Chondrocyte (in vitro differentiated cells): ENCODE data around the gene MVK. TPM values are rescaled to one million over a fixed set of nuclear protein-coding genes. Genes with fewer than 3 reads are reported as not detected.
A peak's percentile ranks its signal among the peaks of the same experiment; 100 is the strongest.

Source experiments
- DNase-seq: peaks from one replicate; pipeline ENCODE4 v3.0.0; 2021; ENCODE audit warnings: mixed read lengths, low spot score
- H3K27ac Mint-ChIP-seq: one replicate; pipeline ENCODE4 v1.8.0; 2021; ENCODE audit warnings: mild to moderate bottlenecking, moderate library complexity, mixed read lengths; ENCODE audit not compliant: unreplicated experiment
- H3K27me3 Mint-ChIP-seq: 2 replicates; pipeline ENCODE4 v1.8.0; 2021; ENCODE audit warnings: low read depth, mixed read lengths
- H3K36me3 Mint-ChIP-seq: 2 replicates; pipeline ENCODE4 v1.8.0; 2021; ENCODE audit warnings: low read depth, mixed read lengths
- H3K4me1 Mint-ChIP-seq: 2 replicates; pipeline ENCODE4 v1.8.0; 2021; ENCODE audit warnings: low read depth, mild to moderate bottlenecking, mixed read lengths
- H3K4me3 Mint-ChIP-seq: one replicate; pipeline ENCODE4 v1.8.0; 2021; ENCODE audit warnings: mild to moderate bottlenecking, moderate library complexity, mixed read lengths; ENCODE audit not compliant: unreplicated experiment
- H3K9me3 Mint-ChIP-seq: 2 replicates; pipeline ENCODE4 v1.8.0; 2021; ENCODE audit warnings: low read depth, mixed read lengths
- CTCF ChIP-seq: fragments of 200-600 bp; sonication (generic); IDR thresholded peaks from 2 replicates; pipeline ENCODE4 v1.5.0; 2021; ENCODE audit warnings: antibody characterized with exemption, mild to moderate bottlenecking, moderate library complexity
- long read RNA-seq: library from polyadenylated mRNA; stranded (forward); transcript quantifications from one replicate; pipeline ENCODE4 v2.0.0, GENCODE V29; 2021
- total RNA-seq: library from RNA; stranded (reverse); gene quantifications from 3 replicates; pipeline ENCODE4 v1.2.1, GENCODE V29; 2021

The MVK gene
- total RNA-seq, result 11.7 to 14.1 TPM (median 13.7 TPM) in 3 replicates
- long read RNA-seq, transcript MVK-201 (11 exons, 1,956 nt), result major isoform, 19 of 31 reads
- long read RNA-seq, partial matches to known transcripts, result 1 of 31 reads
- long read RNA-seq, other reads (novel, unspliced or antisense), result 6 of 31 reads

- H3K36me3 Mint-ChIP-seq, result peaks cover 10% of the 10 kb centered on the region
- no peak for TF ChIP-seq CTCF
- H3K4me3 Mint-ChIP-seq, result peak within 1 kb of the TSS; percentile 83
- no peaks in the 10 kb centered on the region for H3K9me3 Mint-ChIP-seq
- DNase-seq, result peak; percentile 99
- H3K27me3 Mint-ChIP-seq, result no peaks in the 10 kb centered on the region
- H3K27ac Mint-ChIP-seq, result peak within 1 kb of the TSS; percentile 79
- peaks cover 22% of the 10 kb centered on the region for H3K4me1 Mint-ChIP-seq
Measured at GRCh38 chr12:109573029-109573913, at the start of gene MVK, which contains the start of gene MMAB. TSS of gene MVK (plus strand) at chr12:109573794. CDS start at chr12:109574823, 1,029 bp downstream. TSS of gene MMAB (minus strand) at chr12:109573504. CDS start at chr12:109573480, 24 bp downstream.

GRCh38 chr12:109524466-109525278, 48.9 kb upstream of the MVK start:
- DNase-seq, result no peak
- Mint-ChIP-seq H3K36me3 (peaks cover 29% of the 10 kb centered on the region), H3K27ac (no peak overlapping the region), H3K4me3 (no peak overlapping the region), H3K27me3 (no peaks in the 10 kb centered on the region), H3K9me3 (no peaks in the 10 kb centered on the region), H3K4me1 (peaks cover 1% of the 10 kb centered on the region)
- no peak for TF ChIP-seq CTCF

GRCh38 chr12:109525279-109525585, 48.4 kb upstream of the MVK start:
- no peak for TF ChIP-seq CTCF
- Mint-ChIP-seq H3K4me1 (no peaks in the 10 kb centered on the region), H3K27me3 (no peaks in the 10 kb centered on the region), H3K36me3 (peaks cover 31% of the 10 kb centered on the region), H3K27ac (no peak overlapping the region), H3K4me3 (no peak overlapping the region), H3K9me3 (no peaks in the 10 kb centered on the region)
- DNase-seq, result no peak

GRCh38 chr12:109527489-109528123, 46.0 kb upstream of the MVK start:
- Mint-ChIP-seq H3K9me3 (no peaks in the 10 kb centered on the region), H3K27ac (no peak overlapping the region), H3K27me3 (no peaks in the 10 kb centered on the region), H3K4me3 (no peak overlapping the region), H3K4me1 (no peaks in the 10 kb centered on the region), H3K36me3 (peaks cover 27% of the 10 kb centered on the region)
- DNase-seq, result no peak
- TF ChIP-seq CTCF, result no peak
